Measurements from ENCODE around the gene GRB7.

The GRB7 gene

GRCh38 chr17:39769974-39770587 lies 32.3 kb downstream of the GRB7 start:
- no peak for DNase-seq (ENCODE audit: low read depth)
- H3K4me3 ChIP-seq (ENCODE audit: low read depth, low read length), result no peak overlapping the region
- TF ChIP-seq MAX (IDR thresholded peaks at IDR 0.05; ENCODE audit: low read depth, low read length), result 0 out of 2 replicates have a peak, but pooled peaks have one; percentile 4
- TF ChIP-seq POLR2A (IDR thresholded peaks at IDR 0.05; ENCODE audit: extremely low read depth, insufficient read length), result no peak
- TF ChIP-seq CTCF (IDR thresholded peaks at IDR 0.05; ENCODE audit: low read depth, low read length), result no peak
- TF ChIP-seq MYC (IDR thresholded peaks at IDR 0.05; ENCODE audit: low read depth, low read length), result 0 out of 2 replicates have a peak, but pooled peaks have one; percentile 27

- DNase-seq (ENCODE audit: low read depth), result peak; percentile 47
- TF ChIP-seq MYC (IDR thresholded peaks at IDR 0.05; ENCODE audit: low read depth, low read length) (no peak), POLR2A (IDR thresholded peaks at IDR 0.05; ENCODE audit: extremely low read depth, insufficient read length) (no peak), CTCF (IDR thresholded peaks at IDR 0.05; ENCODE audit: low read depth, low read length) (no peak), MAX (IDR thresholded peaks at IDR 0.05; ENCODE audit: low read depth, low read length) (no peak)
- no peak overlapping the region for H3K4me3 ChIP-seq (ENCODE audit: low read depth, low read length)
These were observed 34.7 kb downstream of the GRB7 start for GRCh38 chr17:39772415-39772814.

- DNase-seq (ENCODE audit: low read depth), result no peak
- no peak for TF ChIP-seq POLR2A (IDR thresholded peaks at IDR 0.05; ENCODE audit: extremely low read depth, insufficient read length)
- no peak for TF ChIP-seq CTCF (IDR thresholded peaks at IDR 0.05; ENCODE audit: low read depth, low read length)
- TF ChIP-seq MAX (IDR thresholded peaks at IDR 0.05; ENCODE audit: low read depth, low read length), result no peak
- no peak for TF ChIP-seq MYC (IDR thresholded peaks at IDR 0.05; ENCODE audit: low read depth, low read length)
- no peak overlapping the region for H3K4me3 ChIP-seq (ENCODE audit: low read depth, low read length)
These were observed 35.5 kb downstream of the GRB7 start for GRCh38 chr17:39772987-39773934.

GRCh38 chr17:39774047-39774446 lies 36.3 kb downstream of the GRB7 start:
- DNase-seq (ENCODE audit: low read depth), result no peak
- TF ChIP-seq MAX (IDR thresholded peaks at IDR 0.05; ENCODE audit: low read depth, low read length) (no peak), MYC (IDR thresholded peaks at IDR 0.05; ENCODE audit: low read depth, low read length) (no peak), CTCF (IDR thresholded peaks at IDR 0.05; ENCODE audit: low read depth, low read length) (no peak), POLR2A (IDR thresholded peaks at IDR 0.05; ENCODE audit: extremely low read depth, insufficient read length) (no peak)
- H3K4me3 ChIP-seq (ENCODE audit: low read depth, low read length), result no peak overlapping the region

GRCh38 chr17:39775031-39775430 lies 37.3 kb downstream of the GRB7 start:
- no peak for DNase-seq (ENCODE audit: low read depth)
- TF ChIP-seq CTCF (IDR thresholded peaks at IDR 0.05; ENCODE audit: low read depth, low read length), result no peak
- TF ChIP-seq MYC (IDR thresholded peaks at IDR 0.05; ENCODE audit: low read depth, low read length), result no peak
- no peak for TF ChIP-seq MAX (IDR thresholded peaks at IDR 0.05; ENCODE audit: low read depth, low read length)
- no peak for TF ChIP-seq POLR2A (IDR thresholded peaks at IDR 0.05; ENCODE audit: extremely low read depth, insufficient read length)
- no peak overlapping the region for H3K4me3 ChIP-seq (ENCODE audit: low read depth, low read length)
